GM12872 (cell line): Measurements from ENCODE around the gene CAMK2A.

Experiments
- CTCF ChIP-seq: IDR thresholded peaks from 3 replicates; pipeline ENCODE4 v1.5.1; 2011; ENCODE audit warnings: low read depth, mild to moderate bottlenecking, low read length, moderate library complexity; ENCODE audit not compliant: insufficient read depth

The CAMK2A gene

GRCh38 chr5:150313921-150314716 lies 24.5 kb upstream of the CAMK2A start:
- no peak for TF ChIP-seq CTCF

GRCh38 chr5:150313501-150313900 lies 23.9 kb upstream of the CAMK2A start:
- no peak for TF ChIP-seq CTCF

- TF ChIP-seq CTCF = no peak
These were observed 22.9 kb upstream of the CAMK2A start for GRCh38 chr5:150312518-150312917.

GRCh38 chr5:150311015-150311692 lies 21.6 kb upstream of the CAMK2A start:
- TF ChIP-seq CTCF = no peak

GRCh38 chr5:150310246-150310645 lies 20.7 kb upstream of the CAMK2A start:
- TF ChIP-seq CTCF = no peak

- TF ChIP-seq CTCF = no peak
These were observed 20.3 kb upstream of the CAMK2A start for GRCh38 chr5:150309886-150310239.

GRCh38 chr5:150309101-150309885 lies 19.7 kb upstream of the CAMK2A start:
- TF ChIP-seq CTCF = no peak
